ENCODE results near the gene MXI1. TPM values are rescaled to one million over a fixed set of nuclear protein-coding genes. Genes with fewer than 3 reads are reported as not detected.
A peak's percentile ranks its signal among the peaks of the same experiment; 100 is the strongest.

MXI1 gene
- total and polyA plus RNA-seq, 2 of the 4 experiments (the other 2 are of a cell fraction) = 7.2 to 11.8 TPM

DNA sequence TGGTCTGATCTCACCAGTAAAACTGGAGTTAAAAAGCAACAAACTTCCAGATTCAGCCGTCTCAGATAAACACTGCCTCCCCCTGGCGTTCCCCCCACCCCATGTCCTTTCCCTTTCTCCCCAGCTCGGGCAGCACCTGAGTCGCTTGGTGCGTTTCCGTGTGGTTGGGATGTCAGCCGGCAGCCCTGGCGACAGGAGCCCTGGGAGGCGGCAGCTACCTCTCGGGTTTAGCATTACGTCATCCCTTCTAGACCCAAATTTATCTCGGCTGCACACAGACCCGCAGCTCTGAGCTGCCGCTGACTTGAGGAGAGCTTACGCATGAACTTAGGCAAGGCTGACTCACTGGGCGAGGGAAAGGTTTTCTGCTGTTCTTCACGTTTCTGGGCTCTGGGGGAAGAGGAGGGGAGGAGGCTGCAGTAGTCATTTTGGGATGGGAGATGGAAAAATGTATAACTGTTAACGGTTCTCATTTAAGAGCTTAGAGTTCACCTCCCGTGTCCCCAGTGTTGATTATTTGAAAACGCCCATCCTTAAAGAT, 14.4 kb downstream of the MXI1 start (continued):
- peak; percentile 92 for TF ChIP-seq CEBPB (IDR thresholded peaks at IDR 0.05; ENCODE audit: low read depth, low read length)
- 0 out of 2 replicates have a peak, but pooled peaks have one; percentile 16 for TF ChIP-seq SMC3 (IDR thresholded peaks at IDR 0.05; ENCODE audit: low read depth, low read length)

DNA sequence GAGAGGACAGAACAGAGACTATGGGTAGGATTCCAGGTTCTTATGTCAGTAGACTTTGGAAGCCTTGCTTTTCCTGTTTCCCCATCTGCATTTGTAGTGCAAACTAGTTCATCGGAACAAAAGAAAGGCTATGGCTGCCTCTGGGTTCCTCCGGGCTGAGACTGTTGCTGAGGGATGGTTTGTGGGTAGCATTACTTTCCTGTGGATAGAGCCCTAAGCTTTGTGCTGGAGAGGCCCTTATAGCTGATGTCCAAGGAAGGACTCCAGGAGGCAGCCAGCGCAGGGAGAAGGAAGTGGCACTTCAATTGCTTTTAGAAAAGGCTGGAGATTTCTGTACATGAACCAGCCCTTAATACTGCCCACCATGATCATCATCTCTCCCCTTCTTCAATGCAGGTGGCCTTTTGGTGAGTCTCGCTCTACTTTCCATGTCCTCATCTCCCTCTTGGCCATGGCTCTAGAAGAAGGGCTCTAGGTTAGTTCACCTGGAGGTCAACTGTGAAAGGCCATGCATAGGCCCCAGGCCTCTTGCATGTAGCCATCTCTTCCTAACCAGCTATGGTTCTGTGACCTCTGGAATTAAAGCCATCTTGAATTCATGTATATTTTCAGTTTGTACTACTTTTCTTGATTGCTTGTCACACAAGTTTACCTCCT, 15.4 kb downstream of the MXI1 start:
- no peak for DNase-seq
- H2BK5ac ChIP-seq (ENCODE audit: low read depth, low read length, poor library complexity, severe bottlenecking) = no peak overlapping the region
- dilution Hi-C loops (cut with HindIII; ENCODE audit: low sequenced_read_pairs, unreplicated experiment) (no loop called here), intact Hi-C loops (cut with micrococcal nuclease) (loop anchor here (5.0 kb wide), 1 partner anchor 215 kb away; the partner anchor contains the start of gene ADD3), in situ Hi-C loops (cut with MboI; ENCODE audit: low sequenced_read_pairs) (loop anchor here (5.0 kb wide), 1 partner anchor 85 kb away; no protein-coding TSS in a partner anchor)
- no peak overlapping the region for H3K4me3 ChIP-seq (ENCODE audit: insufficient read depth, low read depth, low read length)
- no peak overlapping the region; the same call in 1 of the 2 replicates for H3K18ac ChIP-seq (ENCODE audit: low read depth, low read length)
- peaks cover 3% of the 10 kb centered on the region for H4K20me1 ChIP-seq (ENCODE audit: insufficient read depth, low read length)
- H2AK9ac ChIP-seq (replicated peaks; ENCODE audit: low read depth, low read length, poor library complexity) = no peak overlapping the region
- no peaks in the 10 kb centered on the region; a peak in 2 of 4 replicates for H3K79me1 ChIP-seq (ENCODE audit: low read depth in 1 of 2, low read length in 2 of 2)
- 0 out of 2 replicates have a peak overlapping the region, but pooled peaks have one; percentile 16 for H4K91ac ChIP-seq (ENCODE audit: insufficient read depth, low read depth, low read length)
- H3K9me1 ChIP-seq (ENCODE audit: insufficient read depth, low read length) = no peaks in the 10 kb centered on the region
- BruUV-seq (replicated peaks) = no TSS peak
- H2BK15ac ChIP-seq (ENCODE audit: low read depth, low read length) = no peak overlapping the region
- H3K27me3 ChIP-seq (ENCODE audit: control insufficient read depth, insufficient read depth, low read length) = no peaks in the 10 kb centered on the region
- ATAC-seq (ENCODE audit: low read depth) = no peak
- no peaks in the 10 kb centered on the region for H3K36me3 ChIP-seq (ENCODE audit: control insufficient read depth, insufficient read depth, low read length)
- no peak overlapping the region for H3K27ac ChIP-seq (ENCODE audit: insufficient read depth, low read length)
- 0 out of 2 replicates have a peak overlapping the region, but pooled peaks have one; percentile 11 for H2BK120ac ChIP-seq (ENCODE audit: low read depth, low read length)
- CTCF ChIA-PET = interaction anchor here (0.5 kb wide), 1 partner anchor 17 kb away, joined by 4 read pairs; no protein-coding TSS in a partner anchor
- peak overlapping the region; percentile 9; the same call in 1 of the 2 replicates for H2AK5ac ChIP-seq (ENCODE audit: low read depth, low read length)
- H4K5ac ChIP-seq (ENCODE audit: low read depth, low read length) = peak overlapping the region; percentile 37; the same call in 1 of the 2 replicates
- no peak overlapping the region for H2AFZ ChIP-seq (replicated peaks; ENCODE audit: low read length, poor library complexity)
- H3K23ac ChIP-seq (ENCODE audit: low read depth, low read length) = no peak overlapping the region
- H3K14ac ChIP-seq (replicated peaks; ENCODE audit: low read depth, low read length) = no peak overlapping the region
- POLR2A ChIA-PET (ENCODE audit: unreplicated experiment) = no interaction called here
- peak overlapping the region in 1 of 2 experiments; percentile 7; a peak in 1 of 4 replicates for H4K8ac ChIP-seq (ENCODE audit: low read depth in 2 of 2, low read length in 2 of 2)
- H3K9ac ChIP-seq (ENCODE audit: low read depth, low read length) = no peak overlapping the region
- 80% methylated on average over 1 of the region's 4 CpGs; no CpG with 5 or more reads in 1 of the 2 experiments for WGBS, 2 experiments (ENCODE audit: extremely low coverage in 2 of 2, insufficient read length in 1 of 2)
- H3K4me1 ChIP-seq (ENCODE audit: control insufficient read depth, insufficient read depth, low read length) = peaks cover 13% of the 10 kb centered on the region
- no peak overlapping the region for H3K4ac ChIP-seq (ENCODE audit: low read depth, low read length)
- TF ChIP-seq CHD1 (IDR thresholded peaks at IDR 0.05; ENCODE audit: low read depth, low read length) (no peak), BHLHE40 (IDR thresholded peaks at IDR 0.05; ENCODE audit: low read depth, low read length) (no peak), CEBPB (IDR thresholded peaks at IDR 0.05; ENCODE audit: low read depth, low read length) (no peak), MAFK (IDR thresholded peaks at IDR 0.05; ENCODE audit: low read depth, low read length) (no peak), POLR2A (IDR thresholded peaks at IDR 0.05; ENCODE audit: low read depth, low read length) (no peak)
- TF ChIP-seq, protein P1, sequence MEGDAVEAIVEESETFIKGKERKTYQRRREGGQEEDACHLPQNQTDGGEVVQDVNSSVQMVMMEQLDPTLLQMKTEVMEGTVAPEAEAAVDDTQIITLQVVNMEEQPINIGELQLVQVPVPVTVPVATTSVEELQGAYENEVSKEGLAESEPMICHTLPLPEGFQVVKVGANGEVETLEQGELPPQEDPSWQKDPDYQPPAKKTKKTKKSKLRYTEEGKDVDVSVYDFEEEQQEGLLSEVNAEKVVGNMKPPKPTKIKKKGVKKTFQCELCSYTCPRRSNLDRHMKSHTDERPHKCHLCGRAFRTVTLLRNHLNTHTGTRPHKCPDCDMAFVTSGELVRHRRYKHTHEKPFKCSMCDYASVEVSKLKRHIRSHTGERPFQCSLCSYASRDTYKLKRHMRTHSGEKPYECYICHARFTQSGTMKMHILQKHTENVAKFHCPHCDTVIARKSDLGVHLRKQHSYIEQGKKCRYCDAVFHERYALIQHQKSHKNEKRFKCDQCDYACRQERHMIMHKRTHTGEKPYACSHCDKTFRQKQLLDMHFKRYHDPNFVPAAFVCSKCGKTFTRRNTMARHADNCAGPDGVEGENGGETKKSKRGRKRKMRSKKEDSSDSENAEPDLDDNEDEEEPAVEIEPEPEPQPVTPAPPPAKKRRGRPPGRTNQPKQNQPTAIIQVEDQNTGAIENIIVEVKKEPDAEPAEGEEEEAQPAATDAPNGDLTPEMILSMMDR (conservative IDR thresholded peaks at IDR 0.05; ENCODE audit: low read depth, low read length) = no peak
- no peak overlapping the region for H2BK20ac ChIP-seq (ENCODE audit: low read depth, low read length)
- H3K4me2 ChIP-seq (ENCODE audit: low read depth, low read length) = no peak overlapping the region
- H3K56ac ChIP-seq (ENCODE audit: extremely low read depth, insufficient read depth, low read length) = no peak overlapping the region
- H3K9me3 ChIP-seq (ENCODE audit: control insufficient read depth, insufficient read depth, low read length) = no peaks in the 10 kb centered on the region
